ENCODE measurements around the gene PLEKHO2. TPM values are rescaled to one million over a fixed set of nuclear protein-coding genes. Genes with fewer than 3 reads are reported as not detected.

Gene PLEKHO2
- total RNA-seq, 1 experiment from 2014 or later, result 2.0 TPM

GRCh38 chr15:64893481-64894394 lies 52.0 kb downstream of the PLEKHO2 start:
- Mint-ChIP-seq H3K4me3 (ENCODE audit: unreplicated experiment) (no peak overlapping the region), H3K4me1 (ENCODE audit: insufficient read depth, unreplicated experiment) (peaks cover 21% of the 10 kb centered on the region), H3K27me3 (ENCODE audit: insufficient read depth, unreplicated experiment) (no peaks in the 10 kb centered on the region), H3K9me3 (ENCODE audit: unreplicated experiment) (no peaks in the 10 kb centered on the region), H3K36me3 (ENCODE audit: insufficient read depth, unreplicated experiment) (no peaks in the 10 kb centered on the region), H3K27ac (ENCODE audit: low read depth, unreplicated experiment) (no peak overlapping the region)
- TF ChIP-seq CTCF (IDR thresholded peaks at IDR 0.05; ENCODE audit: unreplicated experiment), result no peak
- POLR2A ChIA-PET, result no interaction called here
- intact Hi-C loops (cut with micrococcal nuclease), result no loop called here
- no TSS peak for BruUV-seq (replicated peaks)
- CTCF ChIA-PET, result interaction anchor here (0.6 kb wide), 1 partner anchor 17 kb away, joined by 3 read pairs; no protein-coding TSS in a partner anchor
- peak; percentile 67 for DNase-seq (ENCODE audit: unreplicated experiment)

- CTCF ChIA-PET, result interaction anchor here (0.6 kb wide), 1 partner anchor 27 kb away, joined by 3 read pairs; no protein-coding TSS in a partner anchor
- BruUV-seq (replicated peaks), result no TSS peak
- H3K4me1 Mint-ChIP-seq (ENCODE audit: insufficient read depth, unreplicated experiment), result peaks cover 21% of the 10 kb centered on the region
- intact Hi-C loops (cut with micrococcal nuclease), result loop anchor here (5.0 kb wide), 1 partner anchor 52 kb away; the partner anchor contains the start of gene PLEKHO2
- no peaks in the 10 kb centered on the region for H3K9me3 Mint-ChIP-seq (ENCODE audit: unreplicated experiment)
- H3K27ac Mint-ChIP-seq (ENCODE audit: low read depth, unreplicated experiment), result no peak overlapping the region
- POLR2A ChIA-PET, result no interaction called here
- no peak overlapping the region for H3K4me3 Mint-ChIP-seq (ENCODE audit: unreplicated experiment)
- no peak for DNase-seq (ENCODE audit: unreplicated experiment)
- no peaks in the 10 kb centered on the region for H3K27me3 Mint-ChIP-seq (ENCODE audit: insufficient read depth, unreplicated experiment)
- TF ChIP-seq CTCF (IDR thresholded peaks at IDR 0.05; ENCODE audit: unreplicated experiment), result no peak
- no peaks in the 10 kb centered on the region for H3K36me3 Mint-ChIP-seq (ENCODE audit: insufficient read depth, unreplicated experiment)
Observed at GRCh38 chr15:64894395-64895056, 52.8 kb downstream of the PLEKHO2 start.

- no TSS peak for BruUV-seq (replicated peaks)
- DNase-seq (ENCODE audit: unreplicated experiment), result no peak
- POLR2A ChIA-PET, result no interaction called here
- peaks cover 21% of the 10 kb centered on the region for H3K4me1 Mint-ChIP-seq (ENCODE audit: insufficient read depth, unreplicated experiment)
- no peak for TF ChIP-seq CTCF (IDR thresholded peaks at IDR 0.05; ENCODE audit: unreplicated experiment)
- no peaks in the 10 kb centered on the region for H3K36me3 Mint-ChIP-seq (ENCODE audit: insufficient read depth, unreplicated experiment)
- peak overlapping the region; percentile 35 for H3K27ac Mint-ChIP-seq (ENCODE audit: low read depth, unreplicated experiment)
- H3K4me3 Mint-ChIP-seq (ENCODE audit: unreplicated experiment), result no peak overlapping the region
- intact Hi-C loops (cut with micrococcal nuclease), result loop anchor here (5.0 kb wide), 1 partner anchor 53 kb away; the partner anchor contains the start of gene PLEKHO2
- no peaks in the 10 kb centered on the region for H3K27me3 Mint-ChIP-seq (ENCODE audit: insufficient read depth, unreplicated experiment)
- CTCF ChIA-PET, result interaction anchor here (0.6 kb wide), 1 partner anchor 26 kb away, joined by 3 read pairs; no protein-coding TSS in a partner anchor
- no peaks in the 10 kb centered on the region for H3K9me3 Mint-ChIP-seq (ENCODE audit: unreplicated experiment)
Observed at GRCh38 chr15:64895285-64896065, 53.8 kb downstream of the PLEKHO2 start.

All from MCF 10A (cell line).